ENCODE data around the gene PRKCQ.

PRKCQ gene

DNA sequence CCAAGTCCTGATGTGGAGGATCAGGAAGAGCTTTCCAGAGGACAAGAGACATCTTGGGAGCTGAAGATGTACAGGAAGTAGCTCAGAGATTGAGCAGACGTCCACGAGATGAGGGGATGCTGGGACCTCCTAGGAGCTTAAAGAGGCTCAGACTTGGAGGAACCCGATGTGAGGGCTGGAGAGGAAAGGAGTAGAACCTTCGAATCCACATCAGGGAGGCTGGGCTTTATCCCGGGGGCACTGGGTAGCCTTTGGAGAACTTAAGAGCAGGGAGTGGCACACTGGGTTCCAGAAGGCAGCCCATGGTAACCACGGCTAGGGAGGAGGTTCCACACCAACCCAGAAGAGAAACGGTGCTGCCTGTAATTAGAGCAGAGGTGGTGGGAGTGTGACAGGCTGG, 10.8 kb downstream of the PRKCQ start:
- no peak for DNase-seq (ENCODE audit: low spot score)
- TF ChIP-seq, protein P1, sequence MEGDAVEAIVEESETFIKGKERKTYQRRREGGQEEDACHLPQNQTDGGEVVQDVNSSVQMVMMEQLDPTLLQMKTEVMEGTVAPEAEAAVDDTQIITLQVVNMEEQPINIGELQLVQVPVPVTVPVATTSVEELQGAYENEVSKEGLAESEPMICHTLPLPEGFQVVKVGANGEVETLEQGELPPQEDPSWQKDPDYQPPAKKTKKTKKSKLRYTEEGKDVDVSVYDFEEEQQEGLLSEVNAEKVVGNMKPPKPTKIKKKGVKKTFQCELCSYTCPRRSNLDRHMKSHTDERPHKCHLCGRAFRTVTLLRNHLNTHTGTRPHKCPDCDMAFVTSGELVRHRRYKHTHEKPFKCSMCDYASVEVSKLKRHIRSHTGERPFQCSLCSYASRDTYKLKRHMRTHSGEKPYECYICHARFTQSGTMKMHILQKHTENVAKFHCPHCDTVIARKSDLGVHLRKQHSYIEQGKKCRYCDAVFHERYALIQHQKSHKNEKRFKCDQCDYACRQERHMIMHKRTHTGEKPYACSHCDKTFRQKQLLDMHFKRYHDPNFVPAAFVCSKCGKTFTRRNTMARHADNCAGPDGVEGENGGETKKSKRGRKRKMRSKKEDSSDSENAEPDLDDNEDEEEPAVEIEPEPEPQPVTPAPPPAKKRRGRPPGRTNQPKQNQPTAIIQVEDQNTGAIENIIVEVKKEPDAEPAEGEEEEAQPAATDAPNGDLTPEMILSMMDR (IDR thresholded peaks at IDR 0.05; ENCODE audit: extremely low read depth, missing control alignments): no peak

GRCh38 chr10:6567884-6568283, 12.2 kb downstream of the PRKCQ start:
- TF ChIP-seq, protein P1 (IDR thresholded peaks at IDR 0.05; ENCODE audit: extremely low read depth, missing control alignments): no peak
- DNase-seq (ENCODE audit: low spot score): no peak

- TF ChIP-seq, protein P1 (IDR thresholded peaks at IDR 0.05; ENCODE audit: extremely low read depth, missing control alignments): no peak
- no peak for DNase-seq (ENCODE audit: low spot score)
Measured at GRCh38 chr10:6567203-6567703, 12.8 kb downstream of the PRKCQ start.

- TF ChIP-seq, protein P1 (IDR thresholded peaks at IDR 0.05; ENCODE audit: extremely low read depth, missing control alignments): no peak
- DNase-seq (ENCODE audit: low spot score): no peak
Measured at GRCh38 chr10:6565588-6565987, 14.5 kb downstream of the PRKCQ start.

DNA sequence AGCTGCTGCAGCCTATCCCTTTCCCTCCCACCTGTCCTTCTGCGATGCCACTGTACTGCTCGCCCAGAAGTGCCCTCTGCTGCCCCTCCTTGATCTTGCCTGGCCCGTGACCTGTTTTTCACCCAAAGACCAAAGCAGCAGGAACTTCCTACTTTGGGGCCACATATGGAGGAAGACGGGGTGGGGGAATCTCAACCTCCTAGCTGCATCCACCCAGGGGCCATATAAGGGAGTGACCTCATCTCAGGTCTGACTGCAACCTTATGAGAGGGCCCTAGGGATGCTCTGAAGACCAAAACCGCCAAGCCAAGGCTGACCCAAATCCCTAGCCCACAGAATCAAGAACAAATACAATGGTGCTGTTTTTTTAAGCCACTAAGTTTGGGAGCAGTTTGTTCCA, 15.7 kb downstream of the PRKCQ start:
- TF ChIP-seq, protein P1 (IDR thresholded peaks at IDR 0.05; ENCODE audit: extremely low read depth, missing control alignments): no peak
- DNase-seq (ENCODE audit: low spot score): no peak

DNA sequence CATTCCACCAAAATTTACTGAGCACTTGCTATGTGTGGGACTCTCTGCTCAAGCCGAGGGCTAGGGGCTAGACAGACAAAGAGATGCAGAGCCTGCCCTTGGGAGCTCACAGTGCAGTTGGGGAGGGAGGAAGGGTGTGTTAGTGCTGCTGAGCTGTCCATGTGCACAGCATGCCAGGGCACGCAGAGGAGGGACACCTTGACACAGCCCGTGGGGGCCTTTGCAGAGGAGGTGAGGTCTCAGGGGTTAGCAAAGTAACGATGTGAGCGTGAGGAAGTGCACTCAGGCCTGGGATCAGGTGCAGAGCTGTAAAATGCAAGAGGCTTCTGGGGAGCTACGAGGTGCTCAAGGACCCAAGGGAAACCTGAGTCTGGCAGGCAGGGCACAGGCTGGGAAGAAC, 16.3 kb downstream of the PRKCQ start:
- TF ChIP-seq, protein P1 (IDR thresholded peaks at IDR 0.05; ENCODE audit: extremely low read depth, missing control alignments): no peak
- no peak for DNase-seq (ENCODE audit: low spot score)

DNA sequence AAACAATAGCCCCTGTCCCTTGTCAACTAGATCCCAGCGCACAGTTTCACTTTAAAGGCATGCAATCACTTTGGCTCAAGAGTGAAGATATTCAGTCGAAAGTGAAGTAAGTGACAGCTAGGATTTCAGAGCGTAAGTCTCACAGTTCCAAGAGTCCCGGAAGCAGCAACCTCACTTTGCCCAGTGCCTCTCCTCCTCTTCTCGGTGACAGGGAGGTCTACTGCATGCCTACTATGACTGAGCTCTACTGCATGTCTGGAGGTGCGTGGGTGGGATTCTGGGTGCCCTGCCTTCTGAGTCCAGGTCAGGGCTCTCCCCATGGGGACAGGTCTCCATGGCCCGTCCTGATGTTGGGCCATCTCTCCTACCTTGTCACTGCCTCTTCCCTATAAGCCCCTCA, 17.0 kb downstream of the PRKCQ start:
- TF ChIP-seq, protein P1 (IDR thresholded peaks at IDR 0.05; ENCODE audit: extremely low read depth, missing control alignments): no peak
- no peak for DNase-seq (ENCODE audit: low spot score)
